HG02798 (cell line): ENCODE results near the gene HES6.
A peak's percentile ranks its signal among the peaks of the same experiment; 100 is the strongest.

Source experiments
- ATAC-seq: cut with Tn5 transposase; IDR thresholded peaks from one replicate; pipeline ENCODE4 v1.9.1; 2021; ENCODE audit warnings: mild to moderate bottlenecking; ENCODE audit not compliant: unreplicated experiment, poor library complexity

HES6 gene

GRCh38 chr2:238256111-238256510 is 16.3 kb upstream of the HES6 start:
- ATAC-seq: no peak

GRCh38 chr2:238255636-238256035 is 15.8 kb upstream of the HES6 start:
- no peak for ATAC-seq

- ATAC-seq: no peak
Measured at GRCh38 chr2:238255151-238255551, 15.3 kb upstream of the HES6 start.

GRCh38 chr2:238254095-238254723 is 14.4 kb upstream of the HES6 start:
- ATAC-seq: no peak

GRCh38 chr2:238252766-238253630 is 13.2 kb upstream of the HES6 start:
- ATAC-seq: no peak

- ATAC-seq: no peak
Measured at GRCh38 chr2:238251986-238252385, 12.1 kb upstream of the HES6 start.

GRCh38 chr2:238251331-238251730 is 11.5 kb upstream of the HES6 start:
- no peak for ATAC-seq

- no peak for ATAC-seq
Measured at GRCh38 chr2:238250896-238251295, 11.1 kb upstream of the HES6 start.

- no peak for ATAC-seq
Measured at GRCh38 chr2:238247841-238248453, 8.1 kb upstream of the HES6 start.

GRCh38 chr2:238247002-238247822 is 7.4 kb upstream of the HES6 start:
- no peak for ATAC-seq

- no peak for ATAC-seq
Measured at GRCh38 chr2:238244151-238244550, 4.3 kb upstream of the HES6 start.

- no peak for ATAC-seq
Measured at GRCh38 chr2:238243496-238244076, 3.7 kb upstream of the HES6 start.

GRCh38 chr2:238242731-238243495 is 3.1 kb upstream of the HES6 start:
- no peak for ATAC-seq

GRCh38 chr2:238241970-238242369 is 2.1 kb upstream of the HES6 start:
- ATAC-seq: no peak

- ATAC-seq: no peak
Measured at GRCh38 chr2:238240757-238241711, 1.2 kb upstream of the HES6 start.

GRCh38 chr2:238239543-238239862 is 335 bp downstream of the HES6 start:
- ATAC-seq: peak; percentile 11

- ATAC-seq: peak; percentile 1
Measured at GRCh38 chr2:238238766-238239542, 884 bp downstream of the HES6 start.

GRCh38 chr2:238238311-238238765 is 1.5 kb downstream of the HES6 start:
- ATAC-seq: no peak
